ENCODE results near the gene INPP5B.

INPP5B gene

GRCh38 chr1:37841652-37842051, 105.2 kb downstream of the INPP5B start:
- TF ChIP-seq CTCF (IDR thresholded peaks at IDR 0.05; ENCODE audit: control insufficient read depth, extremely low read depth, insufficient read depth), result no peak
- DNase-seq (ENCODE audit: low read depth), result no peak
- no peak overlapping the region for H3K4me3 ChIP-seq (ENCODE audit: low read depth, low read length)

DNA sequence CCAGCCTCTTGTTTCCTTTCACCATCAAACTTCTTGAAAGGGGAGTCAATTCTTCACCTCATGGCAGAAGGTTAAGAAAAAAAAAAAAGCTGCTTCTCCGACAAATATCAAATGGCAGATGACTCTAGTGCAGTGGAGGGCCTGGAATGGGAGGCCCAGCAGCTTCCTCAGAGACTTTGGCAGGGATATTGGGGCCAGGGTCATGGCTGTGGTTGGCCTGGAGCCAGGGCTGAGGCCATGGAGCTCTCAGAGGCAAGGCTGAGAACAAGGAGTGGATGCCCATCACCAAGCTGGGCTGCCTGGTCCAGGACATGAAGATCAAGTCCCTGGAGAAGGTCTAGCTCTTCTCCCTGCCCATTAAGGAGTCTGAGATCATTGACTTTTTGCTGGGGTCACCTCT, 106.1 kb downstream of the INPP5B start:
- DNase-seq (ENCODE audit: low read depth), result no peak
- no peak for TF ChIP-seq CTCF (IDR thresholded peaks at IDR 0.05; ENCODE audit: control insufficient read depth, extremely low read depth, insufficient read depth)
- H3K4me3 ChIP-seq (ENCODE audit: low read depth, low read length), result no peak overlapping the region

GRCh38 chr1:37839676-37840075, 107.2 kb downstream of the INPP5B start:
- DNase-seq (ENCODE audit: low read depth), result no peak
- no peak for TF ChIP-seq CTCF (IDR thresholded peaks at IDR 0.05; ENCODE audit: control insufficient read depth, extremely low read depth, insufficient read depth)
- H3K4me3 ChIP-seq (ENCODE audit: low read depth, low read length), result no peak overlapping the region

GRCh38 chr1:37836788-37837187, 110.1 kb downstream of the INPP5B start:
- no peak overlapping the region for H3K4me3 ChIP-seq (ENCODE audit: low read depth, low read length)
- DNase-seq (ENCODE audit: low read depth), result no peak
- no peak for TF ChIP-seq CTCF (IDR thresholded peaks at IDR 0.05; ENCODE audit: control insufficient read depth, extremely low read depth, insufficient read depth)

- TF ChIP-seq CTCF (IDR thresholded peaks at IDR 0.05; ENCODE audit: control insufficient read depth, extremely low read depth, insufficient read depth), result no peak
- DNase-seq (ENCODE audit: low read depth), result no peak
- no peak overlapping the region for H3K4me3 ChIP-seq (ENCODE audit: low read depth, low read length)
Observed at GRCh38 chr1:37831809-37832208, 115.0 kb downstream of the INPP5B start.

- DNase-seq (ENCODE audit: low read depth), result no peak
Observed at GRCh38 chr1:37831109-37831508, 115.7 kb downstream of the INPP5B start.

More at GRCh38 chr1:37831109-37831508, 115.7 kb downstream of the INPP5B start:
- no peak for TF ChIP-seq CTCF (IDR thresholded peaks at IDR 0.05; ENCODE audit: control insufficient read depth, extremely low read depth, insufficient read depth)
- no peak overlapping the region for H3K4me3 ChIP-seq (ENCODE audit: low read depth, low read length)

All from LNCaP clone FGC (cell line).